ENCODE measurements around the gene SMIM1.

The SMIM1 gene

GRCh38 chr1:3821004-3821403 is 48.5 kb downstream of the SMIM1 start:
- DNase-seq (ENCODE audit: low spot score), result no peak
- in situ Hi-C loops (cut with MboI; ENCODE audit: low sequenced_read_pairs, unreplicated experiment), result no loop called here
- TF ChIP-seq CTCF (IDR thresholded peaks at IDR 0.05; ENCODE audit: borderline replicate concordance, control extremely low read depth, extremely low read depth, insufficient read depth, missing control alignments), result no peak

- DNase-seq (ENCODE audit: low spot score), result no peak
- TF ChIP-seq CTCF (IDR thresholded peaks at IDR 0.05; ENCODE audit: borderline replicate concordance, control extremely low read depth, extremely low read depth, insufficient read depth, missing control alignments), result no peak
- in situ Hi-C loops (cut with MboI; ENCODE audit: low sequenced_read_pairs, unreplicated experiment), result no loop called here
These were observed 48.9 kb downstream of the SMIM1 start for GRCh38 chr1:3821447-3821846.

GRCh38 chr1:3821908-3822307 is 49.4 kb downstream of the SMIM1 start:
- TF ChIP-seq CTCF (IDR thresholded peaks at IDR 0.05; ENCODE audit: borderline replicate concordance, control extremely low read depth, extremely low read depth, insufficient read depth, missing control alignments), result no peak
- in situ Hi-C loops (cut with MboI; ENCODE audit: low sequenced_read_pairs, unreplicated experiment), result no loop called here
- DNase-seq (ENCODE audit: low spot score), result no peak

GRCh38 chr1:3822421-3822820 is 49.9 kb downstream of the SMIM1 start:
- TF ChIP-seq CTCF (IDR thresholded peaks at IDR 0.05; ENCODE audit: borderline replicate concordance, control extremely low read depth, extremely low read depth, insufficient read depth, missing control alignments), result no peak
- DNase-seq (ENCODE audit: low spot score), result no peak

GRCh38 chr1:3824650-3825049 is 52.1 kb downstream of the SMIM1 start:
- TF ChIP-seq CTCF (IDR thresholded peaks at IDR 0.05; ENCODE audit: borderline replicate concordance, control extremely low read depth, extremely low read depth, insufficient read depth, missing control alignments), result no peak
- DNase-seq (ENCODE audit: low spot score), result no peak
- in situ Hi-C loops (cut with MboI; ENCODE audit: low sequenced_read_pairs, unreplicated experiment), result no loop called here

More at GRCh38 chr1:3822421-3822820, 49.9 kb downstream of the SMIM1 start:
- in situ Hi-C loops (cut with MboI; ENCODE audit: low sequenced_read_pairs, unreplicated experiment), result no loop called here

GRCh38 chr1:3825356-3825755 is 52.8 kb downstream of the SMIM1 start:
- no peak for TF ChIP-seq CTCF (IDR thresholded peaks at IDR 0.05; ENCODE audit: borderline replicate concordance, control extremely low read depth, extremely low read depth, insufficient read depth, missing control alignments)
- no peak for DNase-seq (ENCODE audit: low spot score)
- in situ Hi-C loops (cut with MboI; ENCODE audit: low sequenced_read_pairs, unreplicated experiment), result no loop called here
